Measurements from ENCODE around the gene COL21A1.
"Not testable (repeated sequence)": the region's sequence is repeated elsewhere in the genome, so short reads cannot be mapped to it uniquely, and the experiment has no call there.

Gene COL21A1

DNA sequence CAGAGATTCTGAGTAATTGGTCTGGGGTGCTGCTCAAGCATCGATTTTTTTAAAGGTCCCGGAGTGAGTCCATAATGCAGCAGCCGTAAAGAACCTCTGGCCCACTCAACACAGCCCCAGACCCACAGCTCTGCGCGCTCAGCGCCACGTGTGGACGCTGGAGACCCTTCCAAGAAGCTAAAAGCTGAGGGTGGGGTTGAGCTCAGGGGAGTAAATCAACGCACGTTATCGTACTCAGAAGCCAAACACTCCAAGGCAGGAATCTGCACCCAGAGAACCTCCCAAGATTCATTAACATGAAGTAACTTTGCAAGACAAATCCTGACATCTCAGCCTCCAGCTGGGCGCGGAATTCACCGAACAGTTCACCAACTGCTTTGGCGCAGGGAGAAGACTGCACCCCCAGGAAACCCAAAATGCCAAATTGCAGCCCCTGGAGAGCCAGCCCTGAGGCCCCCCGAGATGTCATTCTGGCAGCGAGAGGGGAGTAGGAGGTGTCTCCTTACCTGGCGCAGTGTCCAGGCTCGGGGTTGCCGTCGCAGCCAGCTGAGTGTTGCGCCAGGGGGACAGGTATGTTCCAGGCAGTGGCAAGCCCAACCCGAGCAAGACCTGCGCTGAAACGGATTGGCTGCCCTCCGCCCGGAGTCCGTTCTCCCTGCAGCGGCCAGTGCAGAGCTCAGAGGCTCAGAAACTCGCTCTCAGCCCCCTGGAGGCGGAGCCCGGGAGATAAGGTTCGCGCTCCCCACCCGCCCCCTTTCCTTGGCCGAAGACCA is at the start of gene COL21A1:
TSS of gene COL21A1 (minus strand) at position 700 of the 773 bp plus-strand sequence. CDS start 64,962 bp downstream, outside the sequence.
- peak; percentile 9 for DNase-seq

DNA sequence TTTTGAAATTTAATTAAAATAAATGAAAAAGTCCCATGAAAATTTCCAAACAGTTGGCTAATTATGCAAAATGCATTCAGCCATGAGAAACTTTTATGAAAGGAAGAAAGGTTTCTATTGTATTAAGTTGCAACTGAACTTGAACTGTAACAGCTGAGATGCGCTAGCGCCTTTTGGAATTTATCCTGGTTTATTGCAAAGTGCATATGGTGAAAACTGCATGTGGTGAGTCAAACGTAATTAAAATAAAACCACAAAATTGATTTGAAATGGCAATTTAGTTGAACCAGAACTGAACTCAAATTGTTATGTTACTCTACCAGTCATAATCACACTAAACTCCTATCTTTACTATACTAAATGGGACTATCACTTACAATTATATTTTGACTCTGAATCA is 46.4 kb upstream of the COL21A1 start:
- no peak for DNase-seq

DNA sequence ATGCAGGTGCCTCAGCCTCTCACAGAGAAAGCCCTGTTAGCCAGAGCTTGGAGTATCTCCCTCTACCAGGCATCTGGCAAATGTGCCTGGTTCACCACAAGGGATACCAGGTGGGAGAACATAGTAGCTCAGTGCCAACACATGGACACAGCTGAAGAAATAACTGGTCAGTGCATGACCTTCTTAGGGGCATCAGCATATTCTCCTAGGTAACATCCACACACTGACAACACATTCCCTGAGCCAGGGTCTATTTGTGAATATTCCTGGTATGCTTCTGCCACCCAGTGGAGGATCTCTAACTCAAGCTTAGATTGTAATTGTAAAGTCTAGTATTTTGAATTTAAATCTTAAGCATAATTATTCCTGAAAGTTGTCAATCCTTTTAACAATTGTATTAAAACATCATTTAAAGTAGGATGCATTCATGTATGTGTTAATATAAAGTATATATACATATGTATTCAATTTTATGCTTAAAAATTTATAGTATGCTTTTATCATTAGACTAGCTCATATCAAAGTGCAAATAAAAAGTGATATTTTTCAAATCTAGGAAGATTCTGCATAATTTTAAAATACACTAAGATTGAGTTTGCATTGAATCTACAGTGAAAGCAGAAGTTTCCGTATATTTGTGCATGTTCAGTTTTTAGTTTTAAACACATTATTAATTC is 45.3 kb upstream of the COL21A1 start:
- peak; percentile 65 for DNase-seq

DNA sequence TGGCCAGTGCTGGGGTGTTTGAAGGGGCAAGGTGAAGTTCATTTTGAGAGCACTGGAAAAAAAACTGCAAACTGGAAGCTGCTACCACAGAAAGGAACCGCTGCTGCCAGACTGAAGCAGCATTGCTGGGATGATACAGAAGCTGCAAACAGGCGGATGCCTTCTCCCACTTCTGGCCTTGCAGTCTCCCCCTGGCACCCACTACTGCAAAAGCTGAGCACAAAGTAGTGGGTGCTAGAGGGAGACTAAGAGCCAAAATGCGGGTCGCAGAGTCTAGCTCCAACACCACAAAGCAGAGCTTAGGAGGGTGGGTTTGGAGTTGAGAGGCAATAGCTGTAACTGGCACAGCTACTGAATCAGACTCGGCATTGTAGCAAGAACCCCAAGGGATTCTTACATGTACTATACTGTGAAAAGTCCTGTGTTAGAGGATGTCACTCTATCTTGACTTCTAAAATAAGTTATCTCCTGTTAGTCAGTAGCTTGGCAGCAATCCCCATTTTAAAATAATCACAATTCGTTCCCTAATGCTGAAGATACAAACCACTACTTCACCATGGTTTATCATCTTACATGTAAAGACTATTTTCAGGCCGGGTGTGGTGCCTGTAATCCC is 44.0 kb upstream of the COL21A1 start:
- DNase-seq: no peak

DNA sequence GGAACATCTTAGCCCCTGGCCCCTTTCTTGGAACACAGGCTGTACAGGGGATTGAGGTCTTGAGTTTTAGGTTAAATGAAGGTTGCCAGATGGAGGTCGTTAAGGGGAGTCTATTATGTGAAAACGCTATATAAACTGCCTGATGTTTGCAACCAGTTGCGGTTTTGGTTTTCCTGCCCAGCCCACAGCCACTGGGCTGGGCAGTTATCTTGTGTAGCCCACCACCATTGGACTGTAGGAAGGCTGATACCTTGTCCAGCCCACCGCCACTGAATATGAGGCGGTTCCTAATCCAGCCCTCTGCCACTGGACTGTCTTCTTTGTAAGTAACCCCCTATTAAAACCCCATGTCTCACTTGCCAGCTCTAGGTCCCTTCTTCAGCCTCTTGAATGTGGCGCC is 42.3 kb upstream of the COL21A1 start:
- DNase-seq: no peak

DNA sequence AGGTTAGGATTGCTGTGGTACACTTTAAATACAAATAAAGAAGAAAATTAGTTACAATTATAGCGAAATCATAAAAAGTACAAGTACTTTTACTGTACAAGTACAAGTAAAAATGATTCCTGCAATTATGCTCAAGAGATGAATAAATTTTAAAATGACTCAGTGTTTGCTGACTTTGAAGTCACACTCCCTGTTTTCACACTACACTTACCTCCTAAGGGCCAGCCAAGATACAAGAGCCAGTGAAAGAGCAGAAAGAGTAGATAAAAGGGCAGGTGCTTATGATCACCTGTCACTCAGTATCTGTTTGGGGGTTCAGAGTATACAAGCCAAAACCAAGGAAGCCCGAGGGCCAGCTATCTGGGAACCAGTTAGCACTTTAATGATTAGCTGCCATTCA is 41.0 kb upstream of the COL21A1 start:
- DNase-seq: no peak

DNA sequence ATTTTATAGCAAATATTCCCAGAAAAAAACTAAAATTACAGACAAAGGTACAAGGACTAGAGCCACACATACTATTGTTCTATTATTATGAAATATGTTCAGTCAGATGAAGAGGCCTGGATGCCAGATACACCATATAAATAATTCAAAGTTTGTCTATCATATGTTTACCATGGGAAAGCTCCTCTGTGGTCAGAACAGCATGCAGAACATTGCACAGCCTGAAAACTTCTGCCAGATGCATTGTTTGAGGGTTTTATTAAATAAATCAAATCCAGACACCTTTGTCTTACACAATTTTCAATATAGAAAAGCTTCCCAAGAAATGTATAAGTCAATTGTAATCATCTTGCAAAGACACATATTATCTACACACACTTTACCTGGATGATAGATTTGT is 35.0 kb upstream of the COL21A1 start:
- DNase-seq: no peak

DNA sequence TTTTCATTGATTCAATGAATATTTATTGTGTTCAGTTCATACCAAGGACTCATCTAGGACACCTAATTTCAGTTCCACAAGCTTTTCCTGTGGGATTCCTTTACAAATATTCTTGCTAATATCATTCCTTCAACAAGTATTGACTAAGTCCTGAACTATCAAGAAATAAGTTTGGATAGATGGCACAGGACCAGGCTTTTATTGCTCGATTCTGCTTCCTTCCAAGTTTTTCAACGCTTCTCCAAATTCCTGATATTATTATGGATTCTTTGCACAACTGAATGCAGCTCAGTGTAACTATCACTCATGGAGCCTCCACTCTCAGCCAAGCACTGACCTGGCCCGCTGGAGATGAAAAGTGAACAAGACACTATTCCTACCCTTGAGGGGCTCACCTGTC is 32.7 kb upstream of the COL21A1 start:
- no peak for DNase-seq

DNA sequence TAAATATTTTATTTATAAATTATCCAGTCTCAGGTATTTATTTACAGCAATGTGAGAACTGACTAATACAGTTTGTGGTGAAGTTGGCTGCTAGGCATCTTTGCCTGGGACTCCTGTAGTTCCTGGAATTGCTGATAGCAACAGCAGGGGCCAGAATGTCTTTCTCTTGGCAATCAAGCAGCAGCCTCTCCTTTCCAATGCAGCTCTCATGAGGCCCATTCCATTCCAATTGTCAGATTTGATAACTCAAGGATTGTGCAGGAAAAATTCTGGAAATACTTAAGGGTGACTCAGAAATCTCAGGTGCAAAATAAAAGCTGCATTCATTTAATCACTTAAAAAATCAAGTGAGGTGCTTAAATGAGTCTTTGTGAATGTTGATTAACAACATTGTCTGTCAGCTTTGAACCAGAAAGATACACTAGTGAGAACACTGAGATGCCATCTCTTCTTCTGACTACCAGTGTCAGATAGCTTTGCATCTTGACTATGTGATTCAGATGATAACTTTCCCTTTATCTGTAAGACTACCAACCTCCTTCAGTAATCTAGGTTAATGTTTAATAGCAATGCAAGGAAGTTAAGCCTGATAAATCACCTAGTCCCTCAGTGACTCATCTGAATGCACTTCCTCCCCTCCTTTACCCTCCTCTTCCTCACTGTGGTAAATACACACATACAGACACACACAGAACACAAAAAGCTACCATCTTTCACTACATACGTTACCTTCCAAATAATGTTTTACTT is 32.1 kb upstream of the COL21A1 start:
- DNase-seq: peak; percentile 94

DNA sequence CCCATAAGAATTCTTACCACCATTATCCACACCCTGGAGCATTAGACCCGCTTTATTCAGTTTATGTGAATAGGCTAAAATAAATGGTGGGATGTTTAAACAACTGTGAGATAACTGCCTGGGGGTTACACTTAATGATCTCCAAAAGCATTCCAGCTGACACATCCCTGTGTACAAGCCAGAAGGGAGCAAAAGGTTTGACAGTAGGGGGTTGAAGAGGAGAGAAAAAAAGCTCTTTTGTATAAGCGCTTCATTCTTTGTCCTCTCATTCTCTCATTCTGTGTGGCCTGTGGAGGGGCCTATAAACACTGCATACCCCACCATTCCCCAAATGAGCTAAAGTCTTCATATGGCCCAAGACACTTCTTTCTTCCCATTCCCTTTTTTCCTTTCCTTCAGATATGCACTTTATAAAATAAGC is 30.8 kb upstream of the COL21A1 start:
- no peak for DNase-seq

DNA sequence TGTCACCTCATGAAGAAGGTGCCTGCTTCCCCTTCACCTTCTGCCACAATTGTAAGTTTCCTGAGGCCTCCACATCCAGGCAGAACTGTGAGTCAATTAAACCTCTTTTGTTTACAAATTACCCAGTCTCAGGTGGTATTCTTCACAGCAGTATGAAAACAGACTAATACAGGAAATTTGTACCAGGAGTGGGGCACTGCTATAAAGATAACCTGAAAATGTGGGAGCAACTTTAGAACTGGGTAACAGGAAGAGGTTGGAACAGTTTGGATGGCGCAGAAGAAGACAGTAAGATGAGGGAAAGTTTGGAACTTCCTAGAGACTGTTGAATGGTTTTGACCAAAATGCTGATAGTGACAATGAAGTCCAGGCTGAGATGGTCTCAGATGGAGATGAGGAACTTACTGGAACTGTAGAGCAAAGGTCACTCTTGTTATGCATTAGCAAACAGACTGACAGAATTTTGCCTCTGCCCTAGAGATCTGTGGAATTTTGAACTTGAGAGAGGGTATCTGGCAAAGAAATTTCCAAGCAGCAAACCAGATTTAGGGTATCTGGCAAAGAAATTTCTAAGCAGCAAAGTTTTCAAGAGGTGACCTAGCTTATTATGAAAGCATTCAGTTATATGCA is 23.5 kb upstream of the COL21A1 start:
- no peak for DNase-seq

DNA sequence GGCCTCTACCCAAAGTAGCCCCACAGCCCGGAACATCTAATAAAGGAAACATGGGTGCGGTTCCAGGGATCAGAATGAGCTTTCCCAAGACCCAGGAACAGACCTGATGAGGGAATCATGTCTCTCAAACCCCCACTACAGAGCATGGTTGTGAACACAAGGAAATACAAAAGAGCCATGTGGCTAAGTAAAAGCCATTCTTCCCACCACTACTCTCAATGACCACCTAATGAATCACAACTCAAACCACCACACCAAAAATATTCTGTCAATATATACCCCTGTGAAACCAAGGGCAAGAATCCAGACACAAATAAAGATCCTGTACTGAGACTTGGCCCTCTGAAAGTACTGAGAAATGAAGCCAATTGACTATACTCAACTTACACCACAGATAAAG is 20.9 kb upstream of the COL21A1 start:
- DNase-seq: no peak

DNA sequence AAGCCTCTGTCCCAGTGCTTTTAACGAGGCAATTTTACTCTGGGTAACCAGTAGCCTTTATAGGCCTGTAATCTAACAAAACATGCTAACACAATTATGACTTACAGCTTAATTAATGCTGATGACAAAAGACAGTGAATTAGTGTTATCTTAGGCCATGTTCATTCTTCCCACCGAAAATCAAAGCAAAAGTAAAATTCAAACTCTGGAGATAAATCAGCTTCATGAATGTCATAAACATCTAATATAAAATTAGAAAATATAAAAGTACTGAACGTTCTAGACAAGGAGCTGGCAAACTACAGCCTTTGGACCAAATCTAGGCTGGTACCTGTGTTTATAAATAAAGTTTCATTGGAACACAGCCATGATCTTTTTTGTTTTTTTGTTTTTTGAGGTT is 18.6 kb upstream of the COL21A1 start:
- no peak for DNase-seq

DNA sequence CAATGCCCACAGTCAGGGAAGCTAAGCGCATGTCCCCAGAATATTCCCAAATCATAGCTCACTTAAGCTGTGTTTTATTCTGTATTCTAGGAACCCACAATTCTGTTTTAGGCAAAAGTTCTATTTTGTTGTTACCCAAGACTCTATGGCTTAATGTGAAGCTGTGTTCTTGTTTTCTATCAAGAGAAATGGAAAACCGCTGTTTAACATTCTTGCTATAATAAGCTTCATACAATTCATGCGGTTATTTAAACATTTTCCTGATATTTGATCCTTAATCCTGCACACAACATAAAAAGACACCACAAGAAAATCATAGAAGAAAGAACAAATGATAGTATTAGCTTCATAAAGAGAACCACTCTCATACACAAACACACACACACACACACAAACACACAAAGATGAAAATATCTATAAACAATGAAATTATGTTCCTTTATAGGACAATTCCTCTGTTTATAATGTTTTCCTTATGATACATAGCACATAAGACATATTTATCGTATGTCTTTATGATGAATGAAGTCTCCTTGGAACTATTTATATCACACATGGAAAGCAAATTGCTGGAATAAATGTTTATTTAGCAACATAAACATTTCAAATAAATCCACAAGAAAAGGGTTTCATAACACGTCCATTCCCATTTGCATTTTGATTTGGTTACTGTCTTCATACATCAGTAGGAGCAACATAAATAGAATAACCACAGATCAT is 16.4 kb upstream of the COL21A1 start:
- no peak for DNase-seq

DNA sequence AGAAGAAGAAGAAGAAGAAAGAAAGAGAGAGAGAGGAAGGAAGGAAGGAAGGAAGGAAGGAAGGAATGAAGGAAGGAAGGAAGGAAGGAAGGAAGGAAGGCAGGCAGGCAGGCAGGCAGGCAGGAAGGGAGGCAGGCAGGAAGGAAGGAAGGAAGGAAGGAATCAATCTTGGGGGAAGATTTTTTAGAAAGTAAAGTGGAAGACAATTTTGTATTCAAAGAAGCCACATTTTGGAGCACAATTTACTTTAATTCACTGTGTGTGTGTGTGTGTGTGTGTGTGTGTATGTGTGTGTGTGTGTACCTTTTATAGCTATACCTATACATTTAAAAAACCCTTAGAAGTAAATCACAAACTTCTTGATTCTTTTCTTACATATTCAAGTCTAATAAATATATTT is 13.2 kb upstream of the COL21A1 start:
- DNase-seq: not testable (repeated sequence)

DNA sequence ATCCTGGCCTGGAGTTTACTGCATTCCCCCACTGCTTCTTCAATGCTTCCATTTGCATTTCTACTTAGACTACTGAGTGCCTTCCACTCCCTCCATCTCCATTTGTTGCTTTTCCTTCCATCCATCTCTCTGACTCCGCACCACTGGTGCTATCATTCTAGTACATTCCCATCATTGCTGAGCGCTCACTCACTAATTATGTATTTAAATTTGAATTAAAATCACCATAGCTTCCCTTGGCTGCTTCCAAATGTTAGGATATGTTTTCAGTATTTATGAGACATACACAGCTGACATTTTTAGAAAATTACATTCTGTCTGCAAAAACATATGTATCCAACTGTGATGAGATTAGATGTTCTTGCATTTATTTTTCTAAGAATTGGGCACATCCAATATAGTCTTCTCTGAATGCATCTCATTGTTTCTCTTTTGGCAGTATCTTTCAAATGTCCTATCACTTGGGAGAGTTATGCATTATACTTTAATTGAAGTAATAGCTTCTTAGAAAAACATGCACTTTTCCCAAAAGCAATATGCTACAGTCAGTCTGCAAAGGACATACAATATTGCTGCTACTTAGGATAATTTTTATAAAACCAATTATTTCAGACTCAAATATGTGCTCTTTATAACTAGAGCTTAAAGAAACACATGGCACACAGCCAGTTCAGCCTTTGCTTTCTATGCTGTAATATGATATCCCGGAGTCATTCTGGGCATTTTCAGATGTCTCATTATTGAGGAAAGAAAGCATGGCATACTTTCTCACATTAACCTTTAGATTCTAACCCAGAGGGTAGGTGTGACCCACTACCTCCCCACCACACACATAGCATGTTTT is 12.1 kb upstream of the COL21A1 start:
- no peak for DNase-seq

DNA sequence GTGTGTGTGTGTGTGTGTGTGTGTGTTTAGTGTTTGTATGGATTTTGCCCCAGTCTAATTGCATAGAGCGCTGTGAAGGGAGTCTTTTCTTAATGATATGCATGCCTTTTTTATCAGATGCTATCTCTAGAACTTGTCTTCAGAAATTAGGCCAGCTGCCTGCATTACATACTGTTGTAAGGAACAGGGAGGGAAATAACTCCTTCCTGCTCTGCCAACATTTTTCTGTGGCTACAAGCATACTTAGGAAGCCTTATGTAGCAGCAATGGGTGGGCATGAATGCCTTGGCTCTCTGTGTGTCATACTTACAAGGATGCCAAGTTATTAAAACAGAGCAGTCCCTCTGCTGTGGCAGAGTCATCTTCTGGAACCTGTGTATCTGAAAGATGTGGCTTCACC is 8.0 kb upstream of the COL21A1 start:
- DNase-seq: no peak

DNA sequence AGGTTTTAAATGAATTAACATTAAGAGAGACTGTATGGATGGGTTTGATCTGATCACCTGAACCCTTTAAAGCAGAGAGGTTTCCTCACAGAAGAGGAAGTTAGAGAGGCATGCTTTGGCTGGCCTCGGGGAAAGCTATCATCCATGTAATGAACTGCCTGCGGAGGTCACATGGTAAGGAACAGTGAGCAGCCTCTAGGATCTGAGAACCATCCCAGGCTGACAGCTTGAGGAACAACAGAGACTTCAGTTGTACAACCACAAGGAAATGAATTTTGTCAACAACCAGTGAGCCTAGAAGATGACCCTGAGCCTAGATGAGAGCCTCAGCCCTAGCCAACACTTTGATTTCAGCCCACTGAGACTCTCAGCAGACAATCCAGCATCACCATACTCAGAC is 2.9 kb upstream of the COL21A1 start:
- DNase-seq: no peak

DNA sequence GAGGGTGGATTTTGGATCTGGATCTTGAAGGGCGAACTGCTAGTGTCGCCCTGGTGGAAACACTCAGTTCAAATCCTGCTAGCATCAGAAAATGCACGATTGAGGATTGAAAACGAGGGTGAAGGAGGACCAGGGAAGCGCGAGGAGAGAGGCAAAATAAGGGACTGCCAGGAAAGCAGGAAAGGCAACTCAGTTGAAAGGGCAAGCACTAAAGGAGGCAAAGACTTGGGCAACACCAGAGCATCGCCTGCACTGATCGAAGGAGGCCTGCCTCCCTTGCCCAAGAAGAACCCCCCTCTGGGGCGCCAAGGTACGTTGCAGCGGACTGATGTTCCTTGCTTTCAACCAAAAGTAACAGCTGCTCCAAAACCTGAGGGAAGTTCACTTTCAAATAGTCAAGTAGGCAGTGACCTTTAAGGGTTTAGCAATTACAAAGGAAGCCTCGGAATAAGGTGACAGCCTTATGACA is 308 bp upstream of the COL21A1 start:
- DNase-seq: no peak

DNA sequence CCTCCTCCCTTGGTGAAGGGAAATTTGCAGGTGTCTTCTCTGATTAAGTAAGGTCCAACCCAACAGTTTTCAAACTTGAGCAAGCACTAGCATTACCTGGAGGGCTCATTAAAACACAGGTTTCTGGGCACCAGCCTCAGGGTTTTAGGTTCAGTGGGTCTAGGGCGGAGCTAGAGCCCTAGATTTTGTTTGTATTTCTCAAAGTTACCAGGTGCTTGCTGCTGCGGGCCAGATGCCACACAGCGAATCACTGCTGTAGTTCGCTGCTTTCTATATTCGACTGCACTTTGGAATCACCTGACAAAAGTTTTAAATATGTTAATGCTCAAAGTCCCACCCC is 869 bp downstream of the COL21A1 start:
- no peak for DNase-seq

DNA sequence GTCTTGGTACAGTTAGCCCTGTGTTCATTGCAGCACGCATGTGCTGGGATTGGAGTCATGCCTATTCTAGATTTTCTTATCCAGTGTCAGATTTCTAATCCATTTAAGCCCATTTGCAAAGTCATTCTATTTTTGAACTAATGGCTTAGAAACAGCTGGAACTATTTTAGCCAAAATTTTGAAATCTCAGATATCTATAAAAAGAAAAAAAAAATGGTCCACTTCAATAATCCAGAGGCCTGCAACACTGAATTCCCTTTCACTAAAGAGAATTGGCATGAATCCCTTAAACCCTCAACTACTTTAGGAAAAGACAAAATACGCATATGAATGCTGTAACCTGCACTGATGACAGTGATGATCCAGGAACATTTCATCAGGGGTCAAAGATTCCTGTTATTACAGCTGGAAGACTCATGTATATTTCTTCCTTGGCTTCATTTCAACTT is 1.5 kb downstream of the COL21A1 start:
- no peak for DNase-seq

All from kidney glomerular epithelial cell (primary cell).